Esophagus squamous epithelium (tissue), 4 donors: ENCODE results near the gene DNTTIP2.

Source experiments
- POLR2A ChIP-seq, 4 donors: fragments of 450-650 bp; IDR thresholded peaks; one replicate each; pipeline ENCODE4 v1.6.1; 2017; ENCODE audit warnings: antibody characterized with exemption in 4 of 4, mild to moderate bottlenecking in 4 of 4, moderate library complexity in 3 of 4
- TF ChIP-seq, protein P1 (sequence below), 6 experiments: fragments of 450-650 bp in 4 of 6; fragments of 200-600 bp in 2 of 6; sonication (generic) in 2 of 6; IDR thresholded peaks; one replicate each; pipeline ENCODE4 v1.5.1; 2016 to 2019; ENCODE audit warnings: antibody characterized with exemption in 6 of 6, mild to moderate bottlenecking in 4 of 6, moderate library complexity in 4 of 6

DNA sequence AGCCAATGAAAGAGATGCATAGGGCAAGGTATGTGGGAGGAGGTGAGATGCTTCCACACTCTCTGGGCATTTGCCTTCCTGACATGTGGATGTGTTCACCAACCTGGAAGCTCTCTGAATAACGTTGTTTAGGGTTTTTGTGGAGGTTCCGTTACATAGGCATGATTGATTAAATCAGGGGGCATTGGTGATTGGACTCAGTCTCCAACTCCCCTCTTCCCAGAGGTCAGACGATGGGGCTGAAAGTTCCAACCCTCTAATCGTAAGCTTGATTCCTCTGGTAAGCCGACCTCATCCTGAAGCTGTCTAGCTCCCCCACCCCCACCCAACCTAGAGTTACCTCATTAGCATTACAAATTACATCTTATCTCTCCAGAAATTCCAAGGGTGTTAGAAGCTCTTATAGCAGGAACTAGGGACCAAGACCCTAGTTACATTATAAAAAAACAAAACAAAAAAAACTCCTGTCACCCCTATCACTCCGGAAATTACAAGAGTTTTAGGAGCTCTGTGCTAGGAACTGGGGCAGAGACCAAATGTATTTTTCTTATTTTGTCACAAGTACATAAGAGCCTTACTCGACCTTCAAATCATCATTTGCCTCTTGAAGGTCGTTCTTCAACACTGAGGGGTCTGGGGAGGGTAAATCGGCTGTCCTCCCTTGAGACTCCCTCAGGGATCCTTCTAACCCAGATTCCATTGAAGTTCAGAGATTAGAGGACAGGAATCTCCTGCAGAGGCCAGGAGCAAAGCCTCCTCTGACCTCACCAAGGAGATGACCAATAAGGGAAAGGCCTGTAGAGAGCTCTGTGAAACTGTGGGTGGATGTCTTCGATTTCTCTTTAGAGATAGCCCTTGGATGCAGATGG, 58.2 kb downstream of the DNTTIP2 start:
- TF ChIP-seq, protein P1, sequence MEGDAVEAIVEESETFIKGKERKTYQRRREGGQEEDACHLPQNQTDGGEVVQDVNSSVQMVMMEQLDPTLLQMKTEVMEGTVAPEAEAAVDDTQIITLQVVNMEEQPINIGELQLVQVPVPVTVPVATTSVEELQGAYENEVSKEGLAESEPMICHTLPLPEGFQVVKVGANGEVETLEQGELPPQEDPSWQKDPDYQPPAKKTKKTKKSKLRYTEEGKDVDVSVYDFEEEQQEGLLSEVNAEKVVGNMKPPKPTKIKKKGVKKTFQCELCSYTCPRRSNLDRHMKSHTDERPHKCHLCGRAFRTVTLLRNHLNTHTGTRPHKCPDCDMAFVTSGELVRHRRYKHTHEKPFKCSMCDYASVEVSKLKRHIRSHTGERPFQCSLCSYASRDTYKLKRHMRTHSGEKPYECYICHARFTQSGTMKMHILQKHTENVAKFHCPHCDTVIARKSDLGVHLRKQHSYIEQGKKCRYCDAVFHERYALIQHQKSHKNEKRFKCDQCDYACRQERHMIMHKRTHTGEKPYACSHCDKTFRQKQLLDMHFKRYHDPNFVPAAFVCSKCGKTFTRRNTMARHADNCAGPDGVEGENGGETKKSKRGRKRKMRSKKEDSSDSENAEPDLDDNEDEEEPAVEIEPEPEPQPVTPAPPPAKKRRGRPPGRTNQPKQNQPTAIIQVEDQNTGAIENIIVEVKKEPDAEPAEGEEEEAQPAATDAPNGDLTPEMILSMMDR (IDR thresholded peaks at IDR 0.05), result no peak
- no peak for TF ChIP-seq POLR2A (IDR thresholded peaks at IDR 0.05)
